ENCODE data around the gene PLS1. TPM values are rescaled to one million over a fixed set of nuclear protein-coding genes. Genes with fewer than 3 reads are reported as not detected.
"Not testable (repeated sequence)": the region's sequence is repeated elsewhere in the genome, so short reads cannot be mapped to it uniquely, and the experiment has no call there.

The PLS1 gene
- total and polyA plus RNA-seq, 2 experiments from 2014 or later, result 3.4 to 5.0 TPM

GRCh38 chr3:142566096-142566495, 30.1 kb upstream of the PLS1 start:
- Histone ChIP-seq H3K27ac (no peak overlapping the region), H3K36me3 (no peaks in the 10 kb centered on the region), H3K4me1 (ENCODE audit: low read depth) (no peaks in the 10 kb centered on the region), H3K27me3 (no peaks in the 10 kb centered on the region), H3K9me3 (ENCODE audit: low read depth) (no peaks in the 10 kb centered on the region), H3K4me3 (no peak overlapping the region)
- no peak for TF ChIP-seq CTCF (IDR thresholded peaks at IDR 0.05; ENCODE audit: low read depth, low read length)
- peak in 1 of 2 donors; percentile 32 for DNase-seq (ENCODE audit: low read depth in 1 of 2, low spot score in 1 of 2)

GRCh38 chr3:142568393-142569017, 27.7 kb upstream of the PLS1 start:
- Histone ChIP-seq H3K27ac (no peak overlapping the region), H3K27me3 (no peaks in the 10 kb centered on the region), H3K4me3 (no peak overlapping the region), H3K4me1 (ENCODE audit: low read depth) (no peaks in the 10 kb centered on the region), H3K9me3 (ENCODE audit: low read depth) (no peaks in the 10 kb centered on the region), H3K36me3 (no peaks in the 10 kb centered on the region)
- DNase-seq (ENCODE audit: low read depth in 1 of 2, low spot score in 1 of 2), result no peak
- no peak for TF ChIP-seq CTCF (IDR thresholded peaks at IDR 0.05; ENCODE audit: low read depth, low read length)

GRCh38 chr3:142569422-142569821, 26.8 kb upstream of the PLS1 start:
- H3K4me3 ChIP-seq; DNase-seq (ENCODE audit: low read depth in 1 of 2, low spot score in 1 of 2); H3K36me3 ChIP-seq; H3K27ac ChIP-seq; H3K27me3 ChIP-seq; H3K4me1 ChIP-seq (ENCODE audit: low read depth); H3K9me3 ChIP-seq (ENCODE audit: low read depth): not testable (repeated sequence)

GRCh38 chr3:142574223-142574622, 22.0 kb upstream of the PLS1 start:
- Histone ChIP-seq H3K27ac (peak overlapping the region; percentile 15), H3K4me1 (ENCODE audit: low read depth) (peaks cover 13% of the 10 kb centered on the region)
- H3K9me3 ChIP-seq (ENCODE audit: low read depth); H3K4me3 ChIP-seq; H3K27me3 ChIP-seq; H3K36me3 ChIP-seq; DNase-seq (ENCODE audit: low read depth in 1 of 2, low spot score in 1 of 2): not testable (repeated sequence)

- TF ChIP-seq CTCF (IDR thresholded peaks at IDR 0.05; ENCODE audit: low read depth, low read length), result no peak
- Histone ChIP-seq H3K36me3 (no peaks in the 10 kb centered on the region), H3K27ac (peak overlapping the region; percentile 15), H3K4me1 (ENCODE audit: low read depth) (peaks cover 17% of the 10 kb centered on the region), H3K4me3 (no peak overlapping the region), H3K27me3 (no peaks in the 10 kb centered on the region), H3K9me3 (ENCODE audit: low read depth) (no peaks in the 10 kb centered on the region)
- DNase-seq (ENCODE audit: low read depth in 1 of 2, low spot score in 1 of 2), result no peak
Observed at GRCh38 chr3:142574665-142575064, 21.5 kb upstream of the PLS1 start.

- DNase-seq (ENCODE audit: low read depth in 1 of 2, low spot score in 1 of 2), result no peak
- peaks cover 17% of the 10 kb centered on the region for H3K4me1 ChIP-seq (ENCODE audit: low read depth)
- no peak overlapping the region for H3K4me3 ChIP-seq
- TF ChIP-seq CTCF (IDR thresholded peaks at IDR 0.05; ENCODE audit: low read depth, low read length), result no peak
- H3K36me3 ChIP-seq, result no peaks in the 10 kb centered on the region
- no peaks in the 10 kb centered on the region for H3K27me3 ChIP-seq
- H3K27ac ChIP-seq, result no peak overlapping the region
- no peaks in the 10 kb centered on the region for H3K9me3 ChIP-seq (ENCODE audit: low read depth)
Observed at GRCh38 chr3:142576792-142577191, 19.4 kb upstream of the PLS1 start.

Measured in cardiac muscle cell (in vitro differentiated cells and primary cell).